Amygdala (tissue), 56 donors: ENCODE measurements around the gene STX1A.
"Not testable (repeated sequence)": the region's sequence is repeated elsewhere in the genome, so short reads cannot be mapped to it uniquely, and the experiment has no call there.

ENCODE experiments used
- DNase-seq, 56 donors: peaks; one replicate each; lab custom pipeline; 2025; lab: John Stamatoyannopoulos, UW

STX1A gene

GRCh38 chr7:73737491-73738219, 18.2 kb upstream of the STX1A start:
- DNase-seq, result no peak

GRCh38 chr7:73736885-73737284, 17.4 kb upstream of the STX1A start:
- no peak for DNase-seq

GRCh38 chr7:73735528-73735905, 16.0 kb upstream of the STX1A start:
- no peak for DNase-seq

- DNase-seq, result peak in 17 of 56 donors; percentile 10 to 49 (median 28)
Measured at GRCh38 chr7:73734619-73735527, 15.4 kb upstream of the STX1A start.

- DNase-seq, result no peak
Measured at GRCh38 chr7:73732397-73732796, 12.9 kb upstream of the STX1A start.

GRCh38 chr7:73730485-73730884, 11.0 kb upstream of the STX1A start:
- DNase-seq, result no peak

- DNase-seq, result no peak
Measured at GRCh38 chr7:73728551-73728950, 9.1 kb upstream of the STX1A start.

GRCh38 chr7:73727952-73728351, 8.5 kb upstream of the STX1A start:
- DNase-seq, result no peak

GRCh38 chr7:73726083-73726466, 6.6 kb upstream of the STX1A start:
- DNase-seq, result no peak

GRCh38 chr7:73723813-73724212, 4.3 kb upstream of the STX1A start:
- no peak for DNase-seq

- no peak for DNase-seq
Measured at GRCh38 chr7:73722785-73723184, 3.3 kb upstream of the STX1A start.

GRCh38 chr7:73722182-73722581, 2.7 kb upstream of the STX1A start:
- DNase-seq, result not testable (repeated sequence)

GRCh38 chr7:73721377-73721817, 1.9 kb upstream of the STX1A start:
- peak in 43 of 56 donors; percentile 17 to 83 (median 50) for DNase-seq

- DNase-seq, result not testable (repeated sequence)
Measured at GRCh38 chr7:73720443-73720842, 974 bp upstream of the STX1A start.

- DNase-seq, result no peak
Measured at GRCh38 chr7:73719806-73720169, 319 bp upstream of the STX1A start.

GRCh38 chr7:73718438-73718881, 1.0 kb downstream of the STX1A start:
- no peak for DNase-seq

- DNase-seq, result no peak
Measured at GRCh38 chr7:73717991-73718405, 1.5 kb downstream of the STX1A start.

- peak in 7 of 56 donors; percentile 12 to 36 (median 23) for DNase-seq
Measured at GRCh38 chr7:73717025-73717807, 2.3 kb downstream of the STX1A start.

GRCh38 chr7:73716318-73716890, 3.1 kb downstream of the STX1A start:
- DNase-seq, result no peak

GRCh38 chr7:73715648-73716317, 3.7 kb downstream of the STX1A start:
- DNase-seq, result no peak
